Endothelial cell of umbilical vein (primary cell): ENCODE measurements around the gene BTAF1. TPM values are rescaled to one million over a fixed set of nuclear protein-coding genes. Genes with fewer than 3 reads are reported as not detected.

Source experiments
- BruUV-seq: library from RNA; stranded (reverse); fragments of 400-500 nt; replicated peaks from 2 replicates; lab custom pipeline; 2021; lab: Mats Ljungman, UMichigan
- CTCF ChIA-PET: fragments of 300-600, 350-600 bp; sonication (Branson Sonifier 250); formaldehyde crosslinking; loops from one replicate; lab custom pipeline; 2021; ENCODE audit warnings: antibody characterized with exemption, inconsistent platforms; lab: Charles Lee
- POLR2A ChIA-PET: fragments of 300-600, 350-600 bp; sonication (Branson Sonifier 250); formaldehyde crosslinking; loops from one replicate; lab custom pipeline; 2021; ENCODE audit warnings: antibody characterized with exemption, inconsistent platforms; lab: Charles Lee
- DNase-seq: peaks from one replicate; pipeline ENCODE4 v3.0.0-alpha.2; 2011; ENCODE audit warnings: low read depth, low spot score
- FAIRE-seq: peaks from 2 replicates; lab custom pipeline; 2011; peaks lifted over from hg19 to GRCh38; lab: Jason Lieb, UNC
- H2AFZ ChIP-seq: 2 replicates; pipeline ENCODE4 v1.6.0; 2012; ENCODE audit warnings: low read depth, low read length, control low read depth, inconsistent platforms
- H3K27ac ChIP-seq: 2 replicates; pipeline ENCODE4 v1.5.1; 2011; ENCODE audit warnings: low read depth, mild to moderate bottlenecking, control low read depth, low read length, moderate library complexity; ENCODE audit not compliant: insufficient read depth
- H3K27me3 ChIP-seq, 2 experiments: 2 replicates each; pipeline versions ENCODE4 v1.6.0 to v1.6.1; 2011; ENCODE audit warnings: low read length in 2 of 2, mixed read lengths in 1 of 2; ENCODE audit not compliant: control insufficient read depth in 2 of 2, insufficient read depth in 2 of 2
- H3K36me3 ChIP-seq, 2 experiments: 2 replicates in 1 of 2; 3 replicates in 1 of 2; pipeline ENCODE4 v1.5.1; 2011; ENCODE audit warnings: low read length in 2 of 2, mild to moderate bottlenecking in 1 of 2, moderate library complexity in 1 of 2; ENCODE audit not compliant: control insufficient read depth in 2 of 2, insufficient read depth in 2 of 2; ENCODE audit errors: extremely low read depth in 1 of 2
- H3K4me1 ChIP-seq: 3 replicates; pipeline ENCODE4 v1.5.1; 2011; ENCODE audit warnings: mild to moderate bottlenecking, low read length; ENCODE audit not compliant: control insufficient read depth, insufficient read depth; ENCODE audit errors: extremely low read depth
- H3K4me2 ChIP-seq: 2 replicates; pipeline ENCODE4 v1.6.1; 2011; ENCODE audit warnings: low read length, control low read depth, mixed read lengths; ENCODE audit not compliant: insufficient read depth
- H3K4me3 ChIP-seq, 3 experiments: fragments of 200-600 bp in 1 of 3; sonication (generic), shearing (Covaris generic) in 1 of 3; replicated peaks in 1 of 3; 2 replicates each; pipeline ENCODE4 v1.5.1; 2011 to 2016; ENCODE audit warnings: control low read depth in 3 of 3, low read length in 3 of 3, mild to moderate bottlenecking in 2 of 3, inconsistent platforms in 1 of 3, low read depth in 1 of 3, moderate library complexity in 1 of 3; ENCODE audit not compliant: insufficient read depth in 1 of 3
- H3K79me2 ChIP-seq: 2 replicates; pipeline ENCODE4 v1.6.0; 2012; ENCODE audit warnings: low read length, inconsistent platforms; ENCODE audit not compliant: control insufficient read depth, insufficient read depth
- H3K9ac ChIP-seq: replicated peaks from 2 replicates; pipeline ENCODE3; 2011; ENCODE audit warnings: low read length, control low read depth; ENCODE audit not compliant: insufficient read depth; ENCODE audit errors: extremely low read depth
- H3K9me1 ChIP-seq: replicated peaks from 3 replicates; pipeline ENCODE4 v1.6.0; 2011; ENCODE audit warnings: mild to moderate bottlenecking, low read length; ENCODE audit not compliant: control insufficient read depth, insufficient read depth; ENCODE audit errors: extremely low read depth
- H3K9me3 ChIP-seq: replicated peaks from 2 replicates; pipeline ENCODE4 v1.5.1; 2012; ENCODE audit warnings: low read length, inconsistent platforms; ENCODE audit not compliant: control insufficient read depth, insufficient read depth
- H4K20me1 ChIP-seq: replicated peaks from 2 replicates; pipeline ENCODE3; 2011; ENCODE audit warnings: mild to moderate bottlenecking, low read length; ENCODE audit not compliant: control insufficient read depth, insufficient read depth; ENCODE audit errors: extremely low read depth
- CTCF ChIP-seq, 2 donors: IDR thresholded peaks; 1 replicate in 1 of 2; 2 replicates in 1 of 2; pipeline ENCODE4 v1.5.1; 2011; ENCODE audit warnings: low read length in 2 of 2, mild to moderate bottlenecking in 2 of 2, moderate library complexity in 2 of 2, control low read depth in 1 of 2, inconsistent platforms in 1 of 2, low read depth in 1 of 2; ENCODE audit not compliant: insufficient read depth in 1 of 2; ENCODE audit errors: extremely low read depth in 1 of 2
- EZH2 ChIP-seq: IDR thresholded peaks from 2 replicates; pipeline ENCODE4 v1.6.1; 2012; ENCODE audit warnings: borderline replicate concordance, low read depth, mild to moderate bottlenecking, moderate library complexity, low read length, inconsistent platforms; ENCODE audit not compliant: severe bottlenecking
- FOS ChIP-seq: IDR thresholded peaks from 2 replicates; pipeline ENCODE4 v1.6.1; 2011; ENCODE audit warnings: mild to moderate bottlenecking, low read length, moderate library complexity, borderline replicate concordance; ENCODE audit not compliant: insufficient read depth
- GATA2 ChIP-seq: IDR thresholded peaks from 2 replicates; pipeline ENCODE4 v1.7.0; 2011; ENCODE audit warnings: low read depth, mild to moderate bottlenecking, moderate library complexity, mixed read lengths, low read length; ENCODE audit not compliant: insufficient read length, insufficient read depth
- JUN ChIP-seq: IDR thresholded peaks from 2 replicates; pipeline ENCODE4 v1.6.1; 2011; ENCODE audit warnings: borderline replicate concordance, low read depth; ENCODE audit not compliant: insufficient read length, insufficient read depth
- MAX ChIP-seq: IDR thresholded peaks from 2 replicates; pipeline ENCODE4 v1.6.1; 2011; ENCODE audit not compliant: insufficient read depth, insufficient read length
- MYC ChIP-seq: IDR thresholded peaks from one replicate; pipeline ENCODE4 v1.6.1; 2011; ENCODE audit warnings: mild to moderate bottlenecking, low read depth, low read length
- POLR2A ChIP-seq: IDR thresholded peaks from 2 replicates; pipeline ENCODE4 v1.6.1; 2012; ENCODE audit warnings: low read depth, mild to moderate bottlenecking, control low read depth, low read length
- POLR2AphosphoS5 ChIP-seq: IDR thresholded peaks from 2 replicates; pipeline ENCODE4 v1.6.1; 2012; ENCODE audit warnings: low read depth, mild to moderate bottlenecking, control low read depth, low read length, moderate library complexity; ENCODE audit not compliant: insufficient read depth
- dilution Hi-C: fragments of 300-500 bp; cut with MboI; formaldehyde crosslinking; loops from one replicate; pipeline ENCODE4 v1.15.0; 2019; ENCODE audit warnings: low sequenced_read_pairs; ENCODE audit not compliant: extremely low pct_ligation_motif_present
- intact Hi-C: fragments of 100-400 bp; cut with micrococcal nuclease; formaldehyde crosslinking; loops from one replicate; pipeline ENCODE4 v1.10.0; 2022
- polyA plus RNA-seq, 4 experiments: library from polyadenylated mRNA; depleted of rRNA in 3 of 4; stranded (reverse) in 3 of 4; unstranded in 1 of 4; fragments of >200 nt; gene quantifications; 2 replicates each; pipeline versions ENCODE4 v1.2.1 to v1.2.3, GENCODE V29; 2011 to 2012; ENCODE audit warnings: missing spikeins in 1 of 4
- total RNA-seq: library from RNA; stranded (reverse); gene quantifications from 2 replicates; pipeline ENCODE4 v1.2.3, GENCODE V29; 2021

Gene BTAF1
- total and polyA plus RNA-seq, 2 donors (not counting 3 experiments of a cell fraction or from before 2014, with no cell fraction given) = 9.9 to 23.1 TPM

GRCh38 chr10:91969297-91969696, 45.7 kb downstream of the BTAF1 start:
- H3K27me3 ChIP-seq = no peaks in the 10 kb centered on the region
- intact Hi-C loops (no loop called here), dilution Hi-C loops (no loop called here)
- TF ChIP-seq JUN (no peak), EZH2 (no peak), MAX (no peak), POLR2A (no peak), POLR2AphosphoS5 (no peak), CTCF (IDR thresholded peaks at IDR 0.05; ENCODE audit: extremely low read depth in 1 of 2, insufficient read depth in 1 of 2, low read depth in 1 of 2, low read length in 2 of 2) (no peak), FOS (no peak), MYC (no peak), GATA2 (no peak)
- no peak overlapping the region for H3K27ac ChIP-seq
- CTCF ChIA-PET = no interaction called here
- no peak overlapping the region for H3K9ac ChIP-seq
- FAIRE-seq = no peak
- H3K9me3 ChIP-seq = no peaks in the 10 kb centered on the region
- H3K9me1 ChIP-seq = no peaks in the 10 kb centered on the region
- H3K4me1 ChIP-seq = no peaks in the 10 kb centered on the region
- peaks cover 0 to 8% of the 10 kb centered on the region in 2 experiments for H3K36me3 ChIP-seq
- H3K79me2 ChIP-seq = no peaks in the 10 kb centered on the region
- no peak overlapping the region for H2AFZ ChIP-seq
- POLR2A ChIA-PET = interaction anchor here (0.7 kb wide), 1 partner anchor 491 kb away, joined by 5 read pairs; no protein-coding TSS in a partner anchor
- no peak overlapping the region for H3K4me3 ChIP-seq
- no peak overlapping the region for H3K4me2 ChIP-seq
- no TSS peak for BruUV-seq
- DNase-seq = no peak
- H4K20me1 ChIP-seq = no peaks in the 10 kb centered on the region
